Stimulated activated CD8-positive, alpha-beta memory T cell treated with anti-CD3 and anti-CD28 coated beads, Interleukin-4, amount 100 ng/mL, for 4 hours (primary cell): Measurements from ENCODE around the gene ARPC2.
"Not testable (repeated sequence)": the region's sequence is repeated elsewhere in the genome, so short reads cannot be mapped to it uniquely, and the experiment has no call there.

Experiments
- DNase-seq, 2 donors: peaks; one replicate each; pipeline ENCODE4 v3.0.0-alpha.2; 2020; ENCODE audit warnings: low read depth in 2 of 2, low spot score in 1 of 2

ARPC2 gene

GRCh38 chr2:218216674-218217359, at the start of gene ARPC2:
ARPC2 (plus strand) TSS chr2:218217189; CDS start chr2:218217471, 282 bp downstream.
- DNase-seq: peak; percentile 85 to 90

GRCh38 chr2:218168016-218168415, 49.0 kb upstream of the ARPC2 start:
- DNase-seq: no peak

GRCh38 chr2:218168635-218169462, 48.1 kb upstream of the ARPC2 start:
- DNase-seq: peak; percentile 50 to 62

GRCh38 chr2:218169757-218170546, 47.0 kb upstream of the ARPC2 start:
- no peak for DNase-seq

GRCh38 chr2:218171744-218172143, 45.2 kb upstream of the ARPC2 start:
- DNase-seq: not testable (repeated sequence)

- DNase-seq: no peak
Measured at GRCh38 chr2:218172845-218173244, 44.1 kb upstream of the ARPC2 start.

GRCh38 chr2:218179782-218180181, 37.2 kb upstream of the ARPC2 start:
- no peak for DNase-seq

GRCh38 chr2:218180467-218181114, 36.4 kb upstream of the ARPC2 start:
- DNase-seq: no peak

GRCh38 chr2:218184331-218184730, 32.7 kb upstream of the ARPC2 start:
- no peak for DNase-seq

- peak; percentile 33 to 51 for DNase-seq
Measured at GRCh38 chr2:218186355-218186766, 30.6 kb upstream of the ARPC2 start.

GRCh38 chr2:218186876-218187275, 30.1 kb upstream of the ARPC2 start:
- DNase-seq: no peak

GRCh38 chr2:218187296-218188015, 29.5 kb upstream of the ARPC2 start:
- no peak for DNase-seq

GRCh38 chr2:218188528-218188927, 28.5 kb upstream of the ARPC2 start:
- no peak for DNase-seq

GRCh38 chr2:218192902-218193430, 24.0 kb upstream of the ARPC2 start:
- no peak for DNase-seq

- DNase-seq: no peak
Measured at GRCh38 chr2:218193701-218194100, 23.3 kb upstream of the ARPC2 start.

- DNase-seq: no peak
Measured at GRCh38 chr2:218194880-218195279, 22.1 kb upstream of the ARPC2 start.

- DNase-seq: no peak
Measured at GRCh38 chr2:218196974-218197373, 20.0 kb upstream of the ARPC2 start.

GRCh38 chr2:218202266-218202665, 14.7 kb upstream of the ARPC2 start:
- no peak for DNase-seq

- no peak for DNase-seq
Measured at GRCh38 chr2:218209078-218209477, 7.9 kb upstream of the ARPC2 start.

- no peak for DNase-seq
Measured at GRCh38 chr2:218214116-218214515, 2.9 kb upstream of the ARPC2 start.
